A673 (cell line): ENCODE measurements around the gene NEDD4L. TPM values are rescaled to one million over a fixed set of nuclear protein-coding genes. Genes with fewer than 3 reads are reported as not detected.
A peak's percentile ranks its signal among the peaks of the same experiment; 100 is the strongest.

ENCODE experiments used
- BruUV-seq: library from RNA; stranded (reverse); fragments of 400-500 nt; replicated peaks from 2 replicates; lab custom pipeline; 2021; lab: Mats Ljungman, UMichigan
- CTCF ChIA-PET: fragments of 300-600 bp; sonication (Branson Sonifier 250); formaldehyde crosslinking; loops from one replicate; lab custom pipeline; 2022; ENCODE audit warnings: antibody characterized with exemption; lab: Charles Lee
- POLR2A ChIA-PET: fragments of 300-600 bp; sonication (Branson Sonifier 250); formaldehyde crosslinking; loops from one replicate; lab custom pipeline; 2022; ENCODE audit warnings: antibody characterized with exemption; ENCODE audit not compliant: low non-redundant PET; lab: Charles Lee
- DNase-seq: peaks from one replicate; pipeline ENCODE4 v3.0.0-alpha.2; 2015; ENCODE audit warnings: low spot score
- H3K27ac ChIP-seq: fragments of 200-600 bp; sonication (generic); 2 replicates; pipeline ENCODE4 v1.5.1; 2016; ENCODE audit warnings: mixed run types, low read depth, mild to moderate bottlenecking, mixed read lengths, antibody characterized with exemption, low read length; ENCODE audit not compliant: poor library complexity, severe bottlenecking
- H3K27me3 ChIP-seq: fragments of 200-600 bp; sonication (generic); replicated peaks from 2 replicates; pipeline ENCODE4 v1.6.1; 2017; ENCODE audit warnings: mixed run types, low read depth, mild to moderate bottlenecking, mixed read lengths, antibody characterized with exemption, low read length; ENCODE audit not compliant: insufficient read depth, poor library complexity
- H3K36me3 ChIP-seq: fragments of 200-600 bp; sonication (generic); 2 replicates; pipeline ENCODE4 v1.6.1; 2016; ENCODE audit warnings: mixed run types, mild to moderate bottlenecking, mixed read lengths, antibody characterized with exemption, low read length; ENCODE audit not compliant: insufficient read depth, poor library complexity, severe bottlenecking
- H3K4me1 ChIP-seq: fragments of 200-600 bp; sonication (generic); 2 replicates; pipeline ENCODE4 v1.6.1; 2017; ENCODE audit warnings: mixed run types, mild to moderate bottlenecking, mixed read lengths, antibody characterized with exemption, low read length; ENCODE audit not compliant: insufficient read depth, poor library complexity, severe bottlenecking
- H3K4me3 ChIP-seq: fragments of 200-600 bp; sonication (generic); 2 replicates; pipeline ENCODE4 v1.5.1; 2016; ENCODE audit warnings: low read depth, mixed run types, mild to moderate bottlenecking, mixed read lengths, low read length; ENCODE audit not compliant: poor library complexity, severe bottlenecking
- H3K9me3 ChIP-seq: fragments of 200-600 bp; sonication (generic); 2 replicates; pipeline ENCODE4 v1.6.1; 2016; ENCODE audit warnings: mixed run types, low read depth, mild to moderate bottlenecking, mixed read lengths, antibody characterized with exemption, low read length; ENCODE audit not compliant: poor library complexity, severe bottlenecking
- EZH2 ChIP-seq: fragments of 200-600 bp; sonication (generic); IDR thresholded peaks from 2 replicates; pipeline ENCODE4 v1.6.1; 2017; ENCODE audit warnings: borderline replicate concordance, low read depth, mild to moderate bottlenecking, mixed read lengths, antibody characterized with exemption, low read length; ENCODE audit not compliant: poor library complexity, severe bottlenecking
- intact Hi-C: fragments of 100-400 bp; cut with micrococcal nuclease; formaldehyde crosslinking; loops from one replicate; pipeline ENCODE4 v1.10.0; 2022; ENCODE audit not compliant: unreplicated experiment
- total RNA-seq: library from RNA; stranded (reverse); gene quantifications from 2 replicates; pipeline ENCODE4 v1.2.3, GENCODE V29; 2021
- TF ChIP-seq, protein P1 (sequence below): fragments of 300-800, 200-600 bp; sonication (generic); conservative IDR thresholded peaks from 2 replicates; pipeline ENCODE4 v1.5.1; 2017; ENCODE audit warnings: low read depth, mild to moderate bottlenecking, antibody characterized with exemption, low read length, moderate library complexity, mixed read lengths

The NEDD4L gene
- total RNA-seq, 1 experiment from 2014 or later, result 15.3 TPM

DNA sequence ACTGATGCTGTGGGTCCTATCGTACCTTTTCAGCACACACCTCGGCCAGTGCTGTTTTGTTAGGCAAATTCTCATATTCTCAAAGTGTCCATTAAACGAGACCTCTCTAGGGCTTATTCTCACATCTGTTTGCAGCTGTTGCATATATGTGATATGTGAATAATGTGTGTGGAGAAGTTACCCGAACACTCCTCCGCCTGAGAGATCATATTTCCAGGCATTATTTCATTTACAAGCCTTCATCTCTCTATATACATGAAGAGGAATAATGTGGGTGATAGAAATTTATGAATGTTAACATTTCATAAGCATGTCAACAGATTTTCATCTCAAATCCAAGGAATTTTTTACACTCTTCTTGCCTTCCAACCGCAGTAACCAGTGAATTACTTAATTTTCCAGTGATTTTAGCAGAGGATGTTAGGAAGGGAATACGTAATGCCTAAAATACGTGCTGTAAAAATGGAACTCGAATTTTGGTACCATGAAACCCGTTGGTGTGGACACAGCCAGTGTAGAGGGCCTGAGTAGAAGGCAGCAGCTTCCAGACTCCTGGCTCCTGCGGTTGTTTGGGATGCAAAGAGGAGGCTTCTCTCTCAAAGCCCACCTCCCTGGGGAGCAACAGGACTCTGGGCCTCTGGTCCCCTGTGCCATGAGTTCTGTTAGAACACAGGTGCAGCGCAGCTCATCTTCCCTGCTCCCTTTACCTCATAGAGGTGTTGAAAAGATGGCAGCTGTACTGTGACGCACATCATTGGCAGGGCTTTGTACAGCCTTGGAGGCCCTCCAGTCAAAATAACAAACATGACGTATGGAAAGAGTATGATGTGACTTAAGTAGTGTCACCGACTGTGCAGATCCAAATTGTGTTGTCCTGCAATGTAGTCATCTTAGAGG lies 280.1 kb downstream of the NEDD4L start:
- H3K27ac ChIP-seq, result no peak overlapping the region
- H3K36me3 ChIP-seq, result no peaks in the 10 kb centered on the region
- H3K9me3 ChIP-seq, result no peaks in the 10 kb centered on the region
- no peak for DNase-seq
- POLR2A ChIA-PET, result no interaction called here
- no peaks in the 10 kb centered on the region for H3K27me3 ChIP-seq
- H3K4me1 ChIP-seq, result peaks cover 18% of the 10 kb centered on the region
- TF ChIP-seq EZH2, result no peak
- TF ChIP-seq, protein P1, sequence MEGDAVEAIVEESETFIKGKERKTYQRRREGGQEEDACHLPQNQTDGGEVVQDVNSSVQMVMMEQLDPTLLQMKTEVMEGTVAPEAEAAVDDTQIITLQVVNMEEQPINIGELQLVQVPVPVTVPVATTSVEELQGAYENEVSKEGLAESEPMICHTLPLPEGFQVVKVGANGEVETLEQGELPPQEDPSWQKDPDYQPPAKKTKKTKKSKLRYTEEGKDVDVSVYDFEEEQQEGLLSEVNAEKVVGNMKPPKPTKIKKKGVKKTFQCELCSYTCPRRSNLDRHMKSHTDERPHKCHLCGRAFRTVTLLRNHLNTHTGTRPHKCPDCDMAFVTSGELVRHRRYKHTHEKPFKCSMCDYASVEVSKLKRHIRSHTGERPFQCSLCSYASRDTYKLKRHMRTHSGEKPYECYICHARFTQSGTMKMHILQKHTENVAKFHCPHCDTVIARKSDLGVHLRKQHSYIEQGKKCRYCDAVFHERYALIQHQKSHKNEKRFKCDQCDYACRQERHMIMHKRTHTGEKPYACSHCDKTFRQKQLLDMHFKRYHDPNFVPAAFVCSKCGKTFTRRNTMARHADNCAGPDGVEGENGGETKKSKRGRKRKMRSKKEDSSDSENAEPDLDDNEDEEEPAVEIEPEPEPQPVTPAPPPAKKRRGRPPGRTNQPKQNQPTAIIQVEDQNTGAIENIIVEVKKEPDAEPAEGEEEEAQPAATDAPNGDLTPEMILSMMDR, result no peak
- intact Hi-C loops, result loop anchor here (5.0 to 10.0 kb wide), 2 partner anchors 132 to 279 kb away; partner anchors contain the start of gene NEDD4L
- BruUV-seq, result no TSS peak
- CTCF ChIA-PET, result no interaction called here
- H3K4me3 ChIP-seq, result no peak overlapping the region

DNA sequence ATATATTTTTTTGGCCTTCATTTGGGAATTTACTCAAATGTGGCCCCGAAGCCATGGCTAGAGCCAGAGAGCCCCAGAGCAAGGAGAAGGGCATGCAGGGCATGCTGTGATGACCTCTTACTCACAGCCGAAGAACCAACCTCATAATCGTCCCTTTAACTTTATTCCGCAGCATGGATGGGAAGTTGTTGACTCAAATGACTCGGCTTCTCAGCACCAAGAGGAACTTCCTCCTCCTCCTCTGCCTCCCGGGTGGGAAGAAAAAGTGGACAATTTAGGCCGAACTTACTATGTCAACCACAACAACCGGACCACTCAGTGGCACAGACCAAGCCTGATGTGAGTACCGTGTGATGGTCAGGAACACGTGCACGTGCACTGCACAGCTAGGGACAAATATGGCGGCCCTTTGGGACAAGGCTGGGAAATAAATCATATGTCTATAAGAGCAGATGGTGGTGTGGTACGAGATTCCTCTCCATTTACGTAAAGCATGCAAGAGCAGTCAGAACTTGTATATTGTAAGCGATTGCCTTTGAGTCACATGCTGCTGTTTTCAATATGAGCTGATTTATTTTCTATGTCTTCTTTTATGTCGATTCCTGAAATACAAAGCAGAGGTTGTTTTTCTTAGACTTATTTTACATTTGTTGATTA lies 280.9 kb downstream of the NEDD4L start:
- POLR2A ChIA-PET, result no interaction called here
- CTCF ChIA-PET, result no interaction called here
- Histone ChIP-seq H3K36me3 (no peaks in the 10 kb centered on the region), H3K4me3 (no peak overlapping the region), H3K4me1 (peaks cover 18% of the 10 kb centered on the region), H3K27ac (no peak overlapping the region), H3K27me3 (no peaks in the 10 kb centered on the region), H3K9me3 (no peaks in the 10 kb centered on the region)
- DNase-seq, result no peak
- no TSS peak for BruUV-seq
- intact Hi-C loops, result loop anchor here (5.0 to 10.0 kb wide), 2 partner anchors 133 to 280 kb away; partner anchors contain the start of gene NEDD4L
- TF ChIP-seq EZH2, result no peak
- TF ChIP-seq, protein P1, result no peak

DNA sequence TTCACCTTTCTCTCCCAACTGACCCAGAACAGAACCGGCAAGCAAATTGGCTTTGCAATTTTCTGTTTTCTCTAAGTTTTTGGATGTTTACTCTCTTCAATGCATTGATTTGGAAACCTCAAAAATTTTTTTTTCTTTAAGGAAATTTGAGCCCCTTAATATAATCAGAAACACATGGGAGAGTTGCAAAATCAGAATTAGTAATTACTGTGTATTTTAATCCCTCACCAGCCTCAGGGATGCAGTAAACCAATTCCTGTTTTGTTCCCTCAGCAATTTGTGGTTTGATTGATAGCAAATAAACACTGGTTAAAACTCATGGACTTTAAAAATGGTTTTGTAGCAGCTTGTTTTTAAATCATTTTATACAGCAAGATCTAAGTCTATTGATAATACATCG lies 281.5 kb downstream of the NEDD4L start:
- no peaks in the 10 kb centered on the region for H3K36me3 ChIP-seq
- H3K9me3 ChIP-seq, result no peaks in the 10 kb centered on the region
- no peak overlapping the region for H3K4me3 ChIP-seq
- no TSS peak for BruUV-seq
- no peak overlapping the region for H3K27ac ChIP-seq
- intact Hi-C loops, result loop anchor here (10.0 kb wide), 1 partner anchor 281 kb away; the partner anchor contains the start of gene NEDD4L
- ChIA-PET CTCF (no interaction called here), POLR2A (no interaction called here)
- DNase-seq, result peak; percentile 50
- peaks cover 18% of the 10 kb centered on the region for H3K4me1 ChIP-seq
- TF ChIP-seq EZH2, result no peak
- H3K27me3 ChIP-seq, result no peaks in the 10 kb centered on the region
